Measurements from ENCODE around the gene ABHD16A. TPM values are rescaled to one million over a fixed set of nuclear protein-coding genes. Genes with fewer than 3 reads are reported as not detected.

The ABHD16A gene
- total RNA-seq, 2 donors from 2014 or later: 57.8 to 75.1 TPM

Other genes with a start within 250 kb of the ABHD16A start
- gene MICB, start 205.2 kb downstream of the ABHD16A start, total RNA-seq: 10 to 100 TPM; 16.5 to 17.6 TPM
- not detected for gene MCCD1, start 174.4 kb downstream of the ABHD16A start, total RNA-seq
- 100 to 1,000 TPM; 496 to 507 TPM for gene DDX39B, start 161.3 kb downstream of the ABHD16A start, total RNA-seq
- 1 to 10 TPM; 1.4 to 2.0 TPM for gene ATP6V1G2, start 156.7 kb downstream of the ABHD16A start, total RNA-seq
- gene NFKBIL1, start 155.7 kb downstream of the ABHD16A start, total RNA-seq: 1 to 10 TPM; 5.5 to 6.4 TPM
- gene LTA, start 131.0 kb downstream of the ABHD16A start, total RNA-seq: 10 to 100 TPM; 19.9 to 26.0 TPM
- gene TNF, start 127.8 kb downstream of the ABHD16A start, total RNA-seq: 10 to 100 TPM; 28.9 to 33.6 TPM
- gene LTB, start 120.9 kb downstream of the ABHD16A start, total RNA-seq: 100 to 1,000 TPM; 791 to 891 TPM
- 10 to 100 TPM; 30.6 to 42.6 TPM for gene LST1, start 117.0 kb downstream of the ABHD16A start, total RNA-seq
- gene NCR3, start 110.3 kb downstream of the ABHD16A start, total RNA-seq: 1 to 10 TPM; 5.7 to 8.2 TPM
- gene AIF1, start 88.1 kb downstream of the ABHD16A start, total RNA-seq: 10 to 100 TPM in 1 of 2 donors, 1 to 10 TPM in 1; 8.1 to 13.2 TPM
- 100 to 1,000 TPM; 210 to 213 TPM for gene PRRC2A, start 82.6 kb downstream of the ABHD16A start, total RNA-seq
- 100 to 1,000 TPM; 229 to 233 TPM for gene BAG6, start 50.7 kb downstream of the ABHD16A start, total RNA-seq
- gene APOM, start 47.4 kb downstream of the ABHD16A start, total RNA-seq: 1 to 10 TPM; 2.9 to 4.0 TPM
- gene C6orf47, start 42.5 kb downstream of the ABHD16A start, total RNA-seq: 10 to 100 TPM; 13.3 to 16.9 TPM
- gene GPANK1, start 38.3 kb downstream of the ABHD16A start, total RNA-seq: 10 to 100 TPM in 1 of 2 donors, 1 to 10 TPM in 1; 9.2 to 11.9 TPM
- gene CSNK2B, start 37.2 kb downstream of the ABHD16A start, total RNA-seq: 100 to 1,000 TPM; 104 to 107 TPM
- 10 to 100 TPM; 27.6 to 32.7 TPM for gene LY6G5B, start 33.3 kb downstream of the ABHD16A start, total RNA-seq
- 1 to 10 TPM; 3.8 to 4.6 TPM for gene LY6G5C, start 22.3 kb downstream of the ABHD16A start, total RNA-seq
- 10 to 100 TPM in 1 of 2 donors, 1 to 10 TPM in 1; 1.6 to 29.1 TPM for gene LY6G6F, start 3.5 kb upstream of the ABHD16A start, total RNA-seq
- not detected for gene LY6G6D, start 12.0 kb upstream of the ABHD16A start, total RNA-seq
- not detected for gene LY6G6C, start 18.4 kb upstream of the ABHD16A start, total RNA-seq
- 100 to 1,000 TPM in 1 of 2 donors, 1 to 10 TPM in 1; 3.4 to 129 TPM for gene MPIG6B, start 20.0 kb upstream of the ABHD16A start, total RNA-seq
- gene DDAH2, start 26.0 kb upstream of the ABHD16A start, total RNA-seq: 1 to 10 TPM; 4.7 to 7.3 TPM
- gene CLIC1, start 33.2 kb upstream of the ABHD16A start, total RNA-seq: 100 to 1,000 TPM; 145 to 152 TPM
- gene MSH5, start 36.7 kb upstream of the ABHD16A start, total RNA-seq: 10 to 100 TPM; 12.9 to 18.3 TPM
- gene SAPCD1, start 59.3 kb upstream of the ABHD16A start, total RNA-seq: 1 to 10 TPM; 3.6 to 4.2 TPM
- gene VWA7, start 74.0 kb upstream of the ABHD16A start, total RNA-seq: 1 to 10 TPM; 2.8 to 2.9 TPM
- gene VARS1, start 92.4 kb upstream of the ABHD16A start, total RNA-seq: 10 to 100 TPM; 58.0 to 73.7 TPM
- gene LSM2, start 103.6 kb upstream of the ABHD16A start, total RNA-seq: 10 to 100 TPM; 20.9 to 22.5 TPM
- gene HSPA1L, start 112.0 kb upstream of the ABHD16A start, total RNA-seq: 1 to 10 TPM; 3.4 to 3.5 TPM
- 10 to 100 TPM; 15.1 to 20.2 TPM for gene HSPA1A, start 112.2 kb upstream of the ABHD16A start, total RNA-seq
- 10 to 100 TPM; 18.0 to 20.5 TPM for gene HSPA1B, start 124.4 kb upstream of the ABHD16A start, total RNA-seq
- gene NEU1, start 159.5 kb upstream of the ABHD16A start, total RNA-seq: 10 to 100 TPM; 27.1 to 29.6 TPM
- under 1 TPM; 0.10 to 0.13 TPM for gene SLC44A4, start 175.7 kb upstream of the ABHD16A start, total RNA-seq
- gene EHMT2, start 194.4 kb upstream of the ABHD16A start, total RNA-seq: 10 to 100 TPM; 40.4 to 46.2 TPM
- under 1 TPM; 0.50 to 0.96 TPM for gene ZBTB12, start 198.8 kb upstream of the ABHD16A start, total RNA-seq
- 1 to 10 TPM in 1 of 2 donors, not detected in 1; 2.1 TPM for gene C2, start 224.4 kb upstream of the ABHD16A start, total RNA-seq
- under 1 TPM in 1 of 2 donors, not detected in 1; 0.65 TPM for gene CFB, start 242.8 kb upstream of the ABHD16A start, total RNA-seq

All from T-helper 17 cell (primary cell).